KMS-11 (cell line): ENCODE results near the gene EARS2.

ENCODE experiments used
- H2AFZ ChIP-seq: fragments of 200-600 bp; sonication (generic); 2 replicates; pipeline ENCODE4 v1.6.1; 2016; ENCODE audit warnings: antibody characterized with exemption, mixed run types, low read depth
- H3K27ac ChIP-seq: fragments of 200-600 bp; sonication (generic); 2 replicates; pipeline ENCODE4 v1.6.1; 2016; ENCODE audit warnings: mild to moderate bottlenecking, mixed run types
- H3K27me3 ChIP-seq: fragments of 200-600 bp; sonication (generic); 2 replicates; pipeline ENCODE4 v1.6.1; 2017; ENCODE audit warnings: mild to moderate bottlenecking, low read depth, mixed run types, moderate library complexity; ENCODE audit not compliant: insufficient read depth
- H3K36me3 ChIP-seq: fragments of 200-600 bp; sonication (generic); 2 replicates; pipeline ENCODE4 v1.6.1; 2017; ENCODE audit warnings: mild to moderate bottlenecking, mixed run types; ENCODE audit not compliant: insufficient read depth
- H3K4me1 ChIP-seq: fragments of 200-600 bp; sonication (generic); 2 replicates; pipeline ENCODE4 v1.6.1; 2016; ENCODE audit warnings: mild to moderate bottlenecking, low read depth, mixed run types; ENCODE audit not compliant: poor library complexity, severe bottlenecking
- H3K4me2 ChIP-seq: fragments of 200-600 bp; sonication (generic); 2 replicates; pipeline ENCODE4 v1.7.0; 2016; ENCODE audit warnings: mild to moderate bottlenecking, mixed run types
- H3K4me3 ChIP-seq: fragments of 200-600 bp; sonication (generic); IDR thresholded peaks from 2 replicates; pipeline ENCODE4 v1.6.1; 2017; ENCODE audit warnings: low read depth, low read length, mixed read lengths; ENCODE audit not compliant: insufficient read depth
- H3K79me2 ChIP-seq: fragments of 200-600 bp; sonication (generic); 2 replicates; pipeline ENCODE4 v1.6.1; 2016; ENCODE audit warnings: low read depth, mixed run types; ENCODE audit not compliant: insufficient read depth
- H3K9ac ChIP-seq: fragments of 200-600 bp; sonication (generic); 2 replicates; pipeline ENCODE4 v1.6.1; 2016; ENCODE audit warnings: mild to moderate bottlenecking, mixed run types
- H4K20me1 ChIP-seq: fragments of 200-600 bp; sonication (generic); 2 replicates; pipeline ENCODE4 v1.6.1; 2016; ENCODE audit warnings: mild to moderate bottlenecking, mixed run types; ENCODE audit not compliant: insufficient read depth
- CTCF ChIP-seq: fragments of 200-600 bp; sonication (generic); conservative IDR thresholded peaks from 2 replicates; pipeline ENCODE4 v1.6.1; 2017; ENCODE audit warnings: low read depth, mild to moderate bottlenecking, antibody characterized with exemption, low read length, moderate library complexity, mixed read lengths

EARS2 gene

GRCh38 chr16:23556881-23557778 lies at the start of gene EARS2, which contains the start of gene UBFD1:
Gene EARS2, minus strand, starts transcription at chr16:23557350. Its CDS starts 7 bp downstream, at chr16:23557343.
Gene UBFD1, plus strand, starts transcription at chr16:23557727. Its CDS starts 16 bp downstream, at chr16:23557743.
- Histone ChIP-seq H3K27ac (peak within 1 kb of the TSS; percentile 81), H3K27me3 (no peaks in the 10 kb centered on the region), H3K9ac (peak within 1 kb of the TSS; percentile 95), H3K36me3 (peaks cover 4% of the 10 kb centered on the region; the same call in 1 of the 2 replicates), H3K4me1 (peaks cover 50% of the 10 kb centered on the region), H4K20me1 (peaks cover 4% of the 10 kb centered on the region; the same call in 1 of the 2 replicates), H3K4me3 (no peak within 1 kb of the TSS), H3K4me2 (peak within 1 kb of the TSS; percentile 94), H2AFZ (peak within 1 kb of the TSS; percentile 79), H3K79me2 (peaks cover 69% of the 10 kb centered on the region)
- peak; percentile 83 for TF ChIP-seq CTCF

- peaks cover 38% of the 10 kb centered on the region for H3K79me2 ChIP-seq
- peak overlapping the region; percentile 100; the same call in 1 of the 2 replicates for H3K4me2 ChIP-seq
- H3K27me3 ChIP-seq: no peaks in the 10 kb centered on the region
- H3K9ac ChIP-seq: no peak overlapping the region
- H4K20me1 ChIP-seq: peaks cover 3% of the 10 kb centered on the region; the same call in 1 of the 2 replicates
- no peaks in the 10 kb centered on the region; the same call in 1 of the 2 replicates for H3K36me3 ChIP-seq
- H2AFZ ChIP-seq: 0 out of 2 replicates have a peak overlapping the region, but pooled peaks have one; percentile 81
- H3K27ac ChIP-seq: no peak overlapping the region
- TF ChIP-seq CTCF: no peak; the same call in 1 of the 2 replicates
- no peak overlapping the region for H3K4me3 ChIP-seq
- H3K4me1 ChIP-seq: peaks cover 25% of the 10 kb centered on the region
Observed at GRCh38 chr16:23597003-23597756, 40.0 kb upstream of the EARS2 start.

DNA sequence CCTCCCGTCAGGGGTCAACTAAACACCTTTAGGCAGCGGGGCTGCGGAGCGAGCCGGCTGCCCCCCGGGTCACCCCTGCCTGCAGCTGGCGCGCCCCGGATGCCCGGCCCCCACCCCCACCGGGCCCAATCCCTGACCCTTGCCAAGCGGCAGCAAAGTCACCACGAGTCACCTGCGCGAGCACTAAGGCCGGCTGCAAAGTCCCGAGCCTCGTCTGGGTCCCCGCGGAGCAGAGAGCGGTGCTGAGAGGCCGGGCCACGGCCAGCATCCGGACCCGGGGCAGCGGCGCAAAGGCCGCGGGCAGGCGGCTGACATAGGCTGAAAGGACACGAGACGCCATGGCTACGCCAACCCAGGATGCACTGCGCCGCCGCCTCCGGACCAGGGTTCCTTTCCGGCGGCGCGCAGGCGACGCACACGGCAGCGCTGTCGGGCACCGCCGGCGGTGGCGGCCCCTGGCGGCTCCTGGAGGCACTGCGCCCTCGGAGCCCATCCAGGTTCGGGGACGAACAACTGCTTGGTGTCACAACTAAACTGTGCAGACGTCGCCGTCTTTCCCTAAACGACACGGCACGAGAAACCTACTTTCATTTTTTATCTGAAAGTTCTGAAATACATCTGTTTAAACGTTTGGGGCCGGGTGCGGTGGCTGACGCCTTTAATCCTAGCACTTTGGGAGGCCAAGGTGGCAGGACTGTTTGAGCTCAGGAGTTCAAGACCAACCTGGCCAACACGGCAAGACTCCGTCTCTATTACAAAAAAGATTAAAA lies 39.0 kb upstream of the EARS2 start, which contains the start of gene NDUFAB1:
NDUFAB1 (minus strand) TSS at position 366 of the 770 bp plus-strand sequence; CDS start at position 340, 26 bp downstream.
- TF ChIP-seq CTCF: peak; percentile 78

More for the DNA sequence above, 39.0 kb upstream of the EARS2 start, which contains the start of gene NDUFAB1:
- peak within 1 kb of the TSS; percentile 81 for H2AFZ ChIP-seq
- H4K20me1 ChIP-seq: peaks cover 9% of the 10 kb centered on the region; the same call in 1 of the 2 replicates
- H3K4me2 ChIP-seq: peak within 1 kb of the TSS; percentile 100
- peaks cover 25% of the 10 kb centered on the region for H3K4me1 ChIP-seq
- no peak within 1 kb of the TSS for H3K4me3 ChIP-seq
- no peaks in the 10 kb centered on the region; the same call in 1 of the 2 replicates for H3K36me3 ChIP-seq
- no peaks in the 10 kb centered on the region for H3K27me3 ChIP-seq
- H3K79me2 ChIP-seq: peaks cover 48% of the 10 kb centered on the region
- peak within 1 kb of the TSS; percentile 84 for H3K9ac ChIP-seq
- H3K27ac ChIP-seq: peak within 1 kb of the TSS; percentile 63
